Measurements from ENCODE around the gene ZNF784.

The ZNF784 gene

DNA sequence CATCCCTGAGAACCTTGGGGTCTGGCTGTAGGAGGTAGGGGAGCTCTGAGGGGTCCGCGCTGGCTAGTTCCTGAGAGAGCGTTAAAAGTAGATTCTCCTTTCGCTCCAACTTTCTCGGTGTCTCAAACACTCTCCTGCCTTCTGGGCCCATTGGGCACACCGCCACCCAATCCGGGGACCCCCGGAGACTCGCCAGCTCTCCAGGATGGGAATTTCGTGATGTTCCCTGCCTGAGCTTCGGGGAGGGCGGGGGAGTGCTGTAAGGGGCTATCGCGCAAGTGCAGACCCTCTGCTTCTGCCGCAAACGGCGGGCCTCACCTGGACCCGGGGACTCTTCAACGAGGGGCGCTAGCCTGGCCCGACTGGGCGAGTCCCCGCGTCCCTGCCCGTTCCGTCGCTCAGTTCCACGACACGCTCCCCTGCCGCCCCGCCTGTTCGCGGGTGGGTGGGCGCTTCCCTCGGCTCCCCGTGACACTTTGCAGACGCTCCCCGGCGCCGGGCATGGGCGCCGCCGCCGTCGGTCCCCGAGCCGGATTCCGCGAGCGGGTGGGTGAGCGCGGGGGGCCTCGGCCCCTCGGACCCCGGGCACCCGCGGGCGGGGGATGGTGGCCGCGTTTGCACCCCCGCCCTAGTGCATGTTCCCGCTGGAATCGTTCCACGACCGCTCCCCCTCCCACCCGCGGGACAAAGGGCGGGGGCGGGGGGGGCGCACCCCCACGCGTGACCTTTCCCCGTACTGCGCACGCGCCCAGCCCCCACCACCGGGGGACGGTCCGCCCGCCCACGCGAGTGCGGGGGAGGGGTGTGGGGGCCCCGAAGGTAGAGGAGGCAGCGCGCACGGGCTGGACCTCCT lies 23.6 kb upstream of the ZNF784 start, which contains the start of gene CCDC106 (continued):
- TF ChIP-seq ZBTB48 (tag by site-specific recombination; IDR thresholded peaks at IDR 0.05) = peak; percentile 100
- peak; percentile 16; the same call in 1 of the 2 replicates for TF ChIP-seq ZNF843 (tag by site-specific recombination; IDR thresholded peaks at IDR 0.05)
- peak; percentile 59; the same call in 1 of the 2 replicates for TF ChIP-seq BCL11B (tag by site-specific recombination; IDR thresholded peaks at IDR 0.05; ENCODE audit: low read depth)
- TF ChIP-seq ZNF335 (tag by site-specific recombination; conservative IDR thresholded peaks at IDR 0.05) = peak; percentile 76
- TF ChIP-seq, protein P1, sequence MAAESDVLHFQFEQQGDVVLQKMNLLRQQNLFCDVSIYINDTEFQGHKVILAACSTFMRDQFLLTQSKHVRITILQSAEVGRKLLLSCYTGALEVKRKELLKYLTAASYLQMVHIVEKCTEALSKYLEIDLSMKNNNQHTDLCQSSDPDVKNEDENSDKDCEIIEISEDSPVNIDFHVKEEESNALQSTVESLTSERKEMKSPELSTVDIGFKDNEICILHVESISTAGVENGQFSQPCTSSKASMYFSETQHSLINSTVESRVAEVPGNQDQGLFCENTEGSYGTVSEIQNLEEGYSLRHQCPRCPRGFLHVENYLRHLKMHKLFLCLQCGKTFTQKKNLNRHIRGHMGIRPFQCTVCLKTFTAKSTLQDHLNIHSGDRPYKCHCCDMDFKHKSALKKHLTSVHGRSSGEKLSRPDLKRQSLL (tag by site-specific recombination; IDR thresholded peaks at IDR 0.05) = no peak
- no peak for TF ChIP-seq ZNF140 (tag by site-specific recombination; IDR thresholded peaks at IDR 0.05)
- TF ChIP-seq TRIM28 (IDR thresholded peaks at IDR 0.05; ENCODE audit: borderline replicate concordance, low read length) = no peak
- no peak for TF ChIP-seq ZSCAN23 (tag by site-specific recombination; IDR thresholded peaks at IDR 0.05)
- no peak for TF ChIP-seq ZNF391 (tag by site-specific recombination; IDR thresholded peaks at IDR 0.05; ENCODE audit: borderline replicate concordance, low read depth)
- no peak for TF ChIP-seq BCL6B (tag by site-specific recombination; IDR thresholded peaks at IDR 0.05)
- TF ChIP-seq ZNF747 (tag by site-specific recombination; IDR thresholded peaks at IDR 0.05) = no peak
- TF ChIP-seq ZNF248 (tag by site-specific recombination; IDR thresholded peaks at IDR 0.05) = no peak
- peak; percentile 77 for TF ChIP-seq ZNF324 (tag by site-specific recombination; IDR thresholded peaks at IDR 0.05)
- TF ChIP-seq SP3 (tag by site-specific recombination; IDR thresholded peaks at IDR 0.05) = peak; percentile 59; the same call in 1 of the 2 replicates
- no peak for TF ChIP-seq ZSCAN5A (tag by site-specific recombination; IDR thresholded peaks at IDR 0.05)
- peak; percentile 82 for TF ChIP-seq SP7 (tag by site-specific recombination; IDR thresholded peaks at IDR 0.05)
- TF ChIP-seq, protein P2, sequence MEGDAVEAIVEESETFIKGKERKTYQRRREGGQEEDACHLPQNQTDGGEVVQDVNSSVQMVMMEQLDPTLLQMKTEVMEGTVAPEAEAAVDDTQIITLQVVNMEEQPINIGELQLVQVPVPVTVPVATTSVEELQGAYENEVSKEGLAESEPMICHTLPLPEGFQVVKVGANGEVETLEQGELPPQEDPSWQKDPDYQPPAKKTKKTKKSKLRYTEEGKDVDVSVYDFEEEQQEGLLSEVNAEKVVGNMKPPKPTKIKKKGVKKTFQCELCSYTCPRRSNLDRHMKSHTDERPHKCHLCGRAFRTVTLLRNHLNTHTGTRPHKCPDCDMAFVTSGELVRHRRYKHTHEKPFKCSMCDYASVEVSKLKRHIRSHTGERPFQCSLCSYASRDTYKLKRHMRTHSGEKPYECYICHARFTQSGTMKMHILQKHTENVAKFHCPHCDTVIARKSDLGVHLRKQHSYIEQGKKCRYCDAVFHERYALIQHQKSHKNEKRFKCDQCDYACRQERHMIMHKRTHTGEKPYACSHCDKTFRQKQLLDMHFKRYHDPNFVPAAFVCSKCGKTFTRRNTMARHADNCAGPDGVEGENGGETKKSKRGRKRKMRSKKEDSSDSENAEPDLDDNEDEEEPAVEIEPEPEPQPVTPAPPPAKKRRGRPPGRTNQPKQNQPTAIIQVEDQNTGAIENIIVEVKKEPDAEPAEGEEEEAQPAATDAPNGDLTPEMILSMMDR (tag by site-specific recombination; IDR thresholded peaks at IDR 0.05) = no peak
- TF ChIP-seq ZNF518A (tag by site-specific recombination; conservative IDR thresholded peaks at IDR 0.05; ENCODE audit: low read depth) = 0 out of 2 replicates have a peak, but pooled peaks have one; percentile 18
- no peak for TF ChIP-seq SCRT1 (tag by site-specific recombination; IDR thresholded peaks at IDR 0.05; ENCODE audit: borderline replicate concordance)
- TF ChIP-seq ZNF555 (tag by site-specific recombination; conservative IDR thresholded peaks at IDR 0.05) = no peak
- TF ChIP-seq HOXA7 (CRISPR knock-in tag; IDR thresholded peaks at IDR 0.05; ENCODE audit: borderline replicate concordance) = no peak
- TF ChIP-seq, protein P3, sequence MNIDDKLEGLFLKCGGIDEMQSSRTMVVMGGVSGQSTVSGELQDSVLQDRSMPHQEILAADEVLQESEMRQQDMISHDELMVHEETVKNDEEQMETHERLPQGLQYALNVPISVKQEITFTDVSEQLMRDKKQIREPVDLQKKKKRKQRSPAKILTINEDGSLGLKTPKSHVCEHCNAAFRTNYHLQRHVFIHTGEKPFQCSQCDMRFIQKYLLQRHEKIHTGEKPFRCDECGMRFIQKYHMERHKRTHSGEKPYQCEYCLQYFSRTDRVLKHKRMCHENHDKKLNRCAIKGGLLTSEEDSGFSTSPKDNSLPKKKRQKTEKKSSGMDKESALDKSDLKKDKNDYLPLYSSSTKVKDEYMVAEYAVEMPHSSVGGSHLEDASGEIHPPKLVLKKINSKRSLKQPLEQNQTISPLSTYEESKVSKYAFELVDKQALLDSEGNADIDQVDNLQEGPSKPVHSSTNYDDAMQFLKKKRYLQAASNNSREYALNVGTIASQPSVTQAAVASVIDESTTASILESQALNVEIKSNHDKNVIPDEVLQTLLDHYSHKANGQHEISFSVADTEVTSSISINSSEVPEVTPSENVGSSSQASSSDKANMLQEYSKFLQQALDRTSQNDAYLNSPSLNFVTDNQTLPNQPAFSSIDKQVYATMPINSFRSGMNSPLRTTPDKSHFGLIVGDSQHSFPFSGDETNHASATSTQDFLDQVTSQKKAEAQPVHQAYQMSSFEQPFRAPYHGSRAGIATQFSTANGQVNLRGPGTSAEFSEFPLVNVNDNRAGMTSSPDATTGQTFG (tag by site-specific recombination; IDR thresholded peaks at IDR 0.05; ENCODE audit: borderline replicate concordance) = no peak
- TF ChIP-seq FEZF1 (tag by site-specific recombination; IDR thresholded peaks at IDR 0.05) = 0 out of 2 replicates have a peak, but pooled peaks have one; percentile 6
